GM18909 (cell line): ENCODE measurements around the gene UBE2C.

ENCODE experiments used
- ATAC-seq: cut with Tn5 transposase; IDR thresholded peaks from one replicate; pipeline ENCODE4 v1.9.1; 2021; ENCODE audit warnings: mild to moderate bottlenecking; ENCODE audit not compliant: unreplicated experiment, poor library complexity

The UBE2C gene

DNA sequence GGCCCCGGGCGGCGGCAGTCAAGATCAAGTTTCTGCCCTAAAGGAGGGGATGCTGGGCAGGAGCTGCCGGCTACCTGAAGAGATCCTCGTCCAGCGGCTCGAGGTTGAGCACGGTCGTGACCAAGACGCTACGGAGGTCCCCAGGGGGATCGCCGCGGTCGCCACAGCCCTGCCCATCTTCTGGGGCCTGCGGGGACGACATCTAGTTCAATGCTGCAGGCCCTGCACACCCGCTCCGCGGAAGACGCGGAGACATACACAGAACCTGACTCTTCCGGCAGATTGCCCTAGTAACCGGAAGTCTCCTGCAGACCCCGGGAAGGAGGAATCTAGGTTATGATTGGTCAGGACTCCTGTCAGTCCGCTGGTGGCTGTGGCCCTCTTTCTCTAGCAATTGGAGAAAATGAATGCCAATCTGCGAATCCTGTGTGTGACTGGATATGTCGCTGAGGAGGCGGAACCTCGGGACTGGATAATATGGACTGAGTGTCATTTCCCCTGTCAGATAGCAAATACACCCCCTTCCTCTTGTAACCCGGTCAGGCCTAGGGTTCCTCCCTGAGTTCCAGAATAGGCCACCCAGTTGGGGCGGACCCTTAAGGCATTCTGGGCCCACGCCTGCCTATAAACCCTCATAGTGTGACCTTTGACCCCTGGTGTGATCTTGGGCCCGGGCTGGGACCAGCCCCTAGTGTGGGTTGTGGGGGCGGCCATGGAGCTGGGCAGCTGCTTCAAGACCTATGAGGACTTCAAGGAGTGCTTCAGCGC, 44.9 kb downstream of the UBE2C start, which contains the start of the genes ACOT8 and ZSWIM3:
TSS of gene ACOT8 (minus strand) at position 279 of the 768 bp plus-strand sequence. CDS start at position 202, 77 bp downstream.
TSS of gene ZSWIM3 (plus strand) at position 501 of the 768 bp plus-strand sequence. CDS start at position 713, 212 bp downstream.
- peak; percentile 95 for ATAC-seq

DNA sequence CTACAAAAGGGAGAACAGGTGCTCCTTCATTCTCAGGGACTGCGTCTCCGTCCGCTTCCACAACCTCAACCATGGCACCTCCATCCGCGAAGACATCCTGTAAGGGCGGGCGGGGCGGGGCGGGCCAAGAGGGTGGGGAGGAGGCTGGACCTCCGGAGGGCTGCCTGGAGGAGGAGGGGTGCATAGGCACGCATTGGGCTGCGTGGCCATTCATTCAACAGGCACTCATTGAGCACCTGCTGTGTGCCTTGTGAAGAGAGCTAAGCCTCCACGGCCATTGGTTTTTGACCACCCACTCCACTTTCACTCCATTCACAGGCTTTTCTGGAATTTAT, 45.4 kb downstream of the UBE2C start:
- peak; percentile 15 for ATAC-seq

GRCh38 chr20:45859916-45860315, 47.5 kb downstream of the UBE2C start:
- ATAC-seq, result no peak

- no peak for ATAC-seq
Measured at GRCh38 chr20:45860560-45861220, 48.2 kb downstream of the UBE2C start.

- no peak for ATAC-seq
Measured at GRCh38 chr20:45861221-45862075, 49.0 kb downstream of the UBE2C start.

DNA sequence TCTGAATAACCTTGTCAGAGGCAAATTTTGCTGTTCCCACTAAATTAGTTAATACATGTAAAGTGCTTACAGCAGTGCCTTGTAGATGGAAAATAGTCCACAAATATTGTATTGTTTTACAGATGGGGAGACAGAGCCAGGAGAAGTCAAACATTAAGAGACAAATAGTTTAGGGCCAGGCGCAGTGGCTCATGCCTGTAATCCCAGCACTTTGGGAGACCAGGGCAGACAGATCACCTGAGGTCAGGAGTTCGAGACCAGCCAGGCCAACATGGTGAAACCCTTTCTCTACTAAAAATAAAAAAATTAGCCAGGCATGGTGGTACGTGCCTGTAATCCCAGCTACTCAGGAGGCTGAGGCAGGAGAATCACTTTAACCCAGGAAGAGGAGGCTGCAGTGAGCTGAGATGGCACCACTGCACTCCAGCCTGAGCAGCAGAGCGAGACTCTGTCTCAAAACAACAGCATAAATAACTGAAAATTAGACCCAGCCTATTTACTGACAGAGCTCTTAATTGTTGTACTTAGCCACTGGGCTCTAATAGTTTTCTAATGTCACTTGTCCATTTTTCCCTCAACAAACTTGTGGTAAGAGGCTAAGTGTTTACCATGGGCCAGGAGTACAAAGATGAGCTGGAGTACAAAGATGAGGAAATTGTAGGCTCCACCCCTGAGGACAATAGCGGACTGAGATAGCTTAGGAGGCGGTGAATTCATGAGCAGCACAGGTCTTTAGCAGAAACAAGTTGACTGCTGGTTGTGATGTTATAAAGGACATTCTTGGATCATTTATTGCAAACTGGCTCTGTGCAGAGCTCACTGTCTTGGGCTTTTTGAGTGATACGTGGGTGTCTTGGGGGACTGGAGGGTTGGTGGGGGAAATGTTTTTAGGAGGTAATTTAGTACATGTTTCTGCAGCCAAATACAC, 51.4 kb downstream of the UBE2C start:
- no peak for ATAC-seq

- ATAC-seq, result no peak
Measured at GRCh38 chr20:45866454-45866853, 54.0 kb downstream of the UBE2C start.
